Heart left ventricle (tissue), 16 donors: Measurements from ENCODE around the gene FUOM. TPM values are rescaled to one million over a fixed set of nuclear protein-coding genes. Genes with fewer than 3 reads are reported as not detected.
A peak's percentile ranks its signal among the peaks of the same experiment; 100 is the strongest.

Source experiments
- ATAC-seq, 4 donors: fragments of 200-7000 bp; cut with Tn5 transposase; one replicate each; pipeline ENCODE4 v1.9.1; 2020 to 2022; ENCODE audit warnings: moderate library complexity in 4 of 4, mild to moderate bottlenecking in 3 of 4, moderate number of reproducible peaks in 1 of 4
- DNase-seq, 5 donors: peaks; one replicate each; pipeline ENCODE4 v3.0.0-alpha.2; 2020
- H3K27ac ChIP-seq, 12 donors: fragments of 200-600 bp; sonication (generic) in 4 of 12; one replicate each; pipeline versions ENCODE4 v1.5.0 to v1.8.0; 2016 to 2022; ENCODE audit warnings: mild to moderate bottlenecking in 2 of 12
- H3K27me3 ChIP-seq, 9 donors: fragments of 200-600 bp; sonication (generic) in 2 of 9; one replicate each; pipeline versions ENCODE4 v1.5.1 to v1.8.0; 2016 to 2022; ENCODE audit warnings: mild to moderate bottlenecking in 3 of 9
- H3K36me3 ChIP-seq, 9 donors: fragments of 200-600 bp; sonication (generic) in 2 of 9; one replicate each; pipeline versions ENCODE4 v1.5.0 to v1.8.0; 2018 to 2022; ENCODE audit warnings: mild to moderate bottlenecking in 2 of 9
- H3K4me1 ChIP-seq, 12 donors: fragments of 200-600 bp; sonication (generic) in 4 of 12; one replicate each; pipeline versions ENCODE4 v1.5.0 to v1.8.0; 2016 to 2022; ENCODE audit warnings: mild to moderate bottlenecking in 3 of 12
- H3K4me3 ChIP-seq, 12 donors: fragments of 200-600 bp; sonication (generic) in 4 of 12; one replicate each; pipeline versions ENCODE4 v1.5.0 to v1.8.0; 2017 to 2022; ENCODE audit warnings: mild to moderate bottlenecking in 9 of 12, moderate library complexity in 4 of 12
- H3K9me3 ChIP-seq, 12 donors: fragments of 200-600 bp; sonication (generic) in 4 of 12; one replicate each; pipeline versions ENCODE4 v1.5.0 to v1.8.0; 2016 to 2022; ENCODE audit warnings: mild to moderate bottlenecking in 1 of 12
- CTCF ChIP-seq, 12 donors: fragments of 200-600 bp; sonication (generic) in 4 of 12; IDR thresholded peaks; one replicate each; pipeline versions ENCODE4 v1.5.0 to v1.8.0; 2018 to 2022; ENCODE audit warnings: antibody characterized with exemption in 12 of 12, mild to moderate bottlenecking in 5 of 12
- POLR2A ChIP-seq, 2 donors: fragments of 450-650 bp; IDR thresholded peaks; one replicate each; pipeline ENCODE4 v1.6.1; 2017; ENCODE audit warnings: antibody characterized with exemption in 2 of 2, mild to moderate bottlenecking in 2 of 2, moderate library complexity in 2 of 2
- WGBS, 4 donors: extraction: QIAGEN DNeasy Blood & Tissue Kit in 2 of 4; methylation state at CpG; one replicate each; pipeline versions ENCODE4 v1.1.5 to v1.1.7; 2013 to 2018; 5-methylcytosine and 5-hydroxymethylcytosine counted together
- intact Hi-C, 10 donors: fragments of 100-400 bp; cut with DNase I; formaldehyde crosslinking; loops; one replicate each; pipeline versions ENCODE4 v1.11.1 to v1.14.2; 2022
- polyA plus RNA-seq, 2 donors: library from polyadenylated mRNA; stranded (reverse); fragments of 200-250 nt; gene quantifications; one replicate each; pipeline ENCODE4 v1.2.3, GENCODE V29; 2013
- total RNA-seq, 9 donors: library from RNA; depleted of rRNA in 2 of 9; stranded (reverse); fragments of >200 nt in 2 of 9; fragmentation: NEBNext Ultra II Directional in 3 of 9; extraction: Animal tissue kit (Norgen Biotek cat#: 25700) in 3 of 9; gene quantifications; one replicate each; pipeline versions ENCODE4 v1.1.0 to v1.2.4, GENCODE V29; 2016 to 2023
- donor health status: ischemic (EF 13 %, LVEDD 7.1; RV severe dilation, severe dysfunction).
- donor health status: healthy with polysubstance abuse.
- donor health status: DM: no; HTN: yes; CAD: no.
- donor health status: DM: no; HTN: no; CAD: no.
- donor health status: ischemic (EF 25% LVEDD 6.9; RV normal size, moderate dysfunction).
- donor health status: ischemic (EF 25% LVEDD 5.7; RV mildly dilated, moderate dysfunction).
- donor health status: healthy.
- donor health status: DM: yes; HTN: yes; CAD: no.
- donor health status: ischemic (EF 35%, LVEDD 5.7; RV mildly dilated, moderate dysfunction).
- donor health status: nonischemic (EF 11% LVEDD 7.7; RV severe dilation, severe dysfunction).
- donor health status: DM: yes; HTN: yes; CAD: no.
- donor health status: PGD.
- donor health status: ischemic (EF 29% LVEDD 5.4; RV normal size, mild dysfunction).
- donor health status: nonischemic (EF 23%, LVEDD 6.1; RV moderate dilation, normal function).

Gene FUOM
- total and polyA plus RNA-seq, 11 donors = 4.3 to 24.1 (median 8.4) TPM

GRCh38 chr10:133394801-133395221, 37.0 kb upstream of the FUOM start:
- H3K27me3 ChIP-seq = no peaks in the 10 kb centered on the region

GRCh38 chr10:133394064-133394663, 36.3 kb upstream of the FUOM start, which contains the start of gene MTG1:
Gene MTG1, plus strand, starts transcription at chr10:133394157. Its CDS starts 64 bp downstream, at chr10:133394221.
- TF ChIP-seq POLR2A (IDR thresholded peaks at IDR 0.05) (peak in 1 of 2 donors; percentile 87), CTCF (IDR thresholded peaks at IDR 0.05) (peak in 7 of 12 donors; percentile 8 to 51 (median 35))
- intact Hi-C loops = loop anchor here in 1 of 10 donors (5.0 kb wide), 1 partner anchor 87 kb away; the partner anchor contains the start of genes TUBGCP2 and ZNF511

More at GRCh38 chr10:133394801-133395221, 37.0 kb upstream of the FUOM start:
- ATAC-seq (no peak), DNase-seq (no peak)
- H3K27ac ChIP-seq = peak overlapping the region; percentile 53 to 92 (median 88)
- no peaks in the 10 kb centered on the region for H3K9me3 ChIP-seq
- H3K4me1 ChIP-seq = peaks cover 0 to 38% (median 10%) of the 10 kb centered on the region in 12 donors
- peaks cover 0 to 42% (median 37%) of the 10 kb centered on the region in 9 donors for H3K36me3 ChIP-seq
- WGBS, 4 donors = 29 to 41% (median 32%) methylated on average over 21 of the region's 21 CpGs
- intact Hi-C loops = loop anchor here in 1 of 10 donors (5.0 kb wide), 1 partner anchor 88 kb away; the partner anchor contains the start of genes TUBGCP2 and ZNF511
- peak overlapping the region; percentile 69 to 98 (median 84) for H3K4me3 ChIP-seq
- no peak for TF ChIP-seq CTCF (IDR thresholded peaks at IDR 0.05)
- no peak for TF ChIP-seq POLR2A (IDR thresholded peaks at IDR 0.05)

GRCh38 chr10:133393401-133394063, 35.7 kb upstream of the FUOM start:
- H3K9me3 ChIP-seq = no peaks in the 10 kb centered on the region
- peaks cover 0 to 29% (median 28%) of the 10 kb centered on the region in 9 donors for H3K36me3 ChIP-seq
- DNase-seq (no peak), ATAC-seq (no peak)
- TF ChIP-seq POLR2A (IDR thresholded peaks at IDR 0.05) (no peak), CTCF (IDR thresholded peaks at IDR 0.05) (no peak)
- H3K27ac ChIP-seq = peak overlapping the region in 10 of 12 donors; percentile 80 to 92 (median 88)
- H3K27me3 ChIP-seq = no peaks in the 10 kb centered on the region
- peaks cover 3 to 49% (median 10%) of the 10 kb centered on the region in 12 donors for H3K4me1 ChIP-seq
- H3K4me3 ChIP-seq = peak overlapping the region; percentile 69 to 98 (median 84)
- intact Hi-C loops = loop anchor here in 1 of 10 donors (5.0 kb wide), 1 partner anchor 86 kb away; the partner anchor contains the start of genes TUBGCP2 and ZNF511
- 35 to 37% (median 36%) methylated on average over 27 of the region's 27 CpGs for whole genome bisulfite sequencing, 4 donors

More at GRCh38 chr10:133394064-133394663, 36.3 kb upstream of the FUOM start, which contains the start of gene MTG1:
- Histone ChIP-seq H3K27ac (peak within 1 kb of the TSS; percentile 53 to 92 (median 88)), H3K27me3 (no peaks in the 10 kb centered on the region), H3K4me1 (peaks cover 3 to 44% (median 10%) of the 10 kb centered on the region in 12 donors), H3K4me3 (peak within 1 kb of the TSS; percentile 69 to 98 (median 84)), H3K36me3 (peaks cover 0 to 35% (median 33%) of the 10 kb centered on the region in 9 donors), H3K9me3 (no peaks in the 10 kb centered on the region)
- ATAC-seq (peak; percentile 94 to 98 (median 98)), DNase-seq (peak; percentile 94 to 99 (median 96))
- WGBS, 4 donors = 0 to 1% (median 1%) methylated on average over 26 to 69 of the region's 69 CpGs
